WTC11 (cell line): ENCODE measurements around the gene OXER1. TPM values are rescaled to one million over a fixed set of nuclear protein-coding genes. Genes with fewer than 3 reads are reported as not detected.

ENCODE experiments used
- ATAC-seq: fragments of 200-7000 bp; cut with Tn5 transposase; 2 replicates; pipeline ENCODE4 v1.10.0; 2021; ENCODE audit warnings: mild to moderate bottlenecking, moderate library complexity
- CTCF ChIA-PET: fragments of 300-600 bp; sonication (Branson Sonifier 250); formaldehyde crosslinking; loops from one replicate; lab custom pipeline; 2021; ENCODE audit warnings: antibody characterized with exemption; lab: Charles Lee
- POLR2A ChIA-PET: fragments of 350-600 bp; sonication (Branson Sonifier 250); formaldehyde crosslinking; loops from one replicate; lab custom pipeline; 2021; ENCODE audit warnings: antibody characterized with exemption; lab: Charles Lee
- DNase-seq: peaks from one replicate; pipeline ENCODE4 v3.0.0; 2021; ENCODE audit warnings: low spot score
- H3K27ac Mint-ChIP-seq: 2 replicates; pipeline ENCODE4 v1.8.0; 2021; ENCODE audit warnings: mixed read lengths
- H3K27me3 Mint-ChIP-seq: 2 replicates; pipeline ENCODE4 v1.8.0; 2021; ENCODE audit warnings: low read depth, mild to moderate bottlenecking, moderate library complexity, mixed read lengths
- H3K36me3 Mint-ChIP-seq: 2 replicates; pipeline ENCODE4 v1.8.0; 2021; ENCODE audit warnings: mixed read lengths
- H3K4me1 Mint-ChIP-seq: 2 replicates; pipeline ENCODE4 v1.8.0; 2022; ENCODE audit warnings: mixed read lengths
- H3K4me3 Mint-ChIP-seq: 2 replicates; pipeline ENCODE4 v1.8.0; 2021; ENCODE audit warnings: mild to moderate bottlenecking, moderate library complexity, mixed read lengths
- H3K9me3 Mint-ChIP-seq: 2 replicates; pipeline ENCODE4 v1.8.0; 2021; ENCODE audit warnings: mixed read lengths
- CREB1 ChIP-seq: sonication (generic); formaldehyde crosslinking; IDR thresholded peaks from 2 replicates; pipeline ENCODE4 v1.8.0; 2023; ENCODE audit warnings: mild to moderate bottlenecking, missing genetic modification reagents
- CREM ChIP-seq: sonication (generic); formaldehyde crosslinking; IDR thresholded peaks from 2 replicates; pipeline ENCODE4 v1.8.1; 2022; ENCODE audit warnings: mild to moderate bottlenecking, missing genetic modification reagents, moderate library complexity
- ELF4 ChIP-seq: sonication (generic); formaldehyde crosslinking; IDR thresholded peaks from 2 replicates; pipeline ENCODE4 v1.8.1; 2022; ENCODE audit warnings: low read depth, mild to moderate bottlenecking, moderate library complexity, missing genetic modification reagents
- EMX1 ChIP-seq: fragments of 250-450 bp; sonication (Bioruptor Pico); IDR thresholded peaks from 2 replicates; pipeline ENCODE4 v1.8.0; 2021; ENCODE audit warnings: mild to moderate bottlenecking
- FOXJ3 ChIP-seq: sonication (generic); formaldehyde crosslinking; IDR thresholded peaks from 2 replicates; pipeline ENCODE4 v1.9.0; 2021; ENCODE audit warnings: missing genetic modification reagents, mild to moderate bottlenecking, borderline replicate concordance
- FOXK1 ChIP-seq: sonication (generic); formaldehyde crosslinking; IDR thresholded peaks from 2 replicates; pipeline ENCODE4 v1.8.0; 2022; ENCODE audit warnings: mild to moderate bottlenecking, moderate library complexity, missing genetic modification reagents
- GABPB1 ChIP-seq: sonication (generic); formaldehyde crosslinking; IDR thresholded peaks from 2 replicates; pipeline ENCODE4 v1.8.1; 2023; ENCODE audit warnings: mild to moderate bottlenecking, missing genetic modification reagents
- JUN ChIP-seq: sonication (generic); formaldehyde crosslinking; IDR thresholded peaks from 2 replicates; pipeline ENCODE4 v1.8.0; 2023; ENCODE audit warnings: mild to moderate bottlenecking, missing genetic modification reagents
- KAT7 ChIP-seq: sonication (generic); formaldehyde crosslinking; IDR thresholded peaks from 2 replicates; pipeline ENCODE4 v1.8.1; 2023; ENCODE audit warnings: missing genetic modification reagents, mild to moderate bottlenecking, borderline replicate concordance
- NFE2L1 ChIP-seq: sonication (generic); formaldehyde crosslinking; IDR thresholded peaks from 2 replicates; pipeline ENCODE4 v1.8.1; 2023; ENCODE audit warnings: missing genetic modification reagents
- NR1H2 ChIP-seq: sonication (generic); formaldehyde crosslinking; IDR thresholded peaks from 2 replicates; pipeline ENCODE4 v1.9.0; 2021; ENCODE audit warnings: mild to moderate bottlenecking, moderate library complexity, missing genetic modification reagents
- PRRX2 ChIP-seq: fragments of 250-450 bp; sonication (Bioruptor Pico); IDR thresholded peaks from 2 replicates; pipeline ENCODE4 v1.8.0; 2021; ENCODE audit warnings: mild to moderate bottlenecking
- ZNF219 ChIP-seq: sonication (generic); formaldehyde crosslinking; IDR thresholded peaks from 2 replicates; pipeline ENCODE4 v1.8.0; 2023; ENCODE audit warnings: missing genetic modification reagents, mild to moderate bottlenecking, borderline replicate concordance
- ZNF416 ChIP-seq: fragments of 250-450 bp; sonication (Bioruptor Pico); IDR thresholded peaks from 2 replicates; pipeline ENCODE4 v1.9.0; 2021; ENCODE audit warnings: mild to moderate bottlenecking, inconsistent platforms
- total RNA-seq: library from RNA; stranded (reverse); gene quantifications from 3 replicates; pipeline ENCODE4 v1.2.3, GENCODE V29; 2021
- TF ChIP-seq, protein P1 (sequence below): sonication (generic); formaldehyde crosslinking; IDR thresholded peaks from 2 replicates; pipeline ENCODE4 v1.8.1; 2023; ENCODE audit warnings: mild to moderate bottlenecking, missing genetic modification reagents
- TF ChIP-seq, protein P2 (sequence below): sonication (generic); formaldehyde crosslinking; IDR thresholded peaks from 2 replicates; pipeline ENCODE4 v1.8.1; 2022; ENCODE audit warnings: low read depth, mild to moderate bottlenecking, moderate library complexity, missing genetic modification reagents, borderline replicate concordance
- TF ChIP-seq, protein P3 (sequence below): sonication (generic); formaldehyde crosslinking; IDR thresholded peaks from 2 replicates; pipeline ENCODE4 v1.8.0; 2022; ENCODE audit warnings: mild to moderate bottlenecking, missing genetic modification reagents
- TF ChIP-seq, protein P4 (sequence below): sonication (generic); formaldehyde crosslinking; IDR thresholded peaks from 2 replicates; pipeline ENCODE4 v1.8.1; 2023; ENCODE audit warnings: mild to moderate bottlenecking, missing genetic modification reagents, moderate library complexity
- TF ChIP-seq, protein P5 (sequence below): sonication (generic); formaldehyde crosslinking; IDR thresholded peaks from 2 replicates; pipeline ENCODE4 v1.8.1; 2023; ENCODE audit warnings: mild to moderate bottlenecking, missing genetic modification reagents, borderline replicate concordance
- TF ChIP-seq, protein P6 (sequence below): sonication (generic); formaldehyde crosslinking; conservative IDR thresholded peaks from 2 replicates; pipeline ENCODE4 v1.8.1; 2022; ENCODE audit warnings: mild to moderate bottlenecking, missing genetic modification reagents
- TF ChIP-seq, protein P7 (sequence below): sonication (generic); formaldehyde crosslinking; IDR thresholded peaks from 2 replicates; pipeline ENCODE4 v1.8.1; 2022; ENCODE audit warnings: low read depth, missing genetic modification reagents, borderline replicate concordance

OXER1 gene
- total RNA-seq, 1 experiment from 2014 or later = 2.6 TPM

DNA sequence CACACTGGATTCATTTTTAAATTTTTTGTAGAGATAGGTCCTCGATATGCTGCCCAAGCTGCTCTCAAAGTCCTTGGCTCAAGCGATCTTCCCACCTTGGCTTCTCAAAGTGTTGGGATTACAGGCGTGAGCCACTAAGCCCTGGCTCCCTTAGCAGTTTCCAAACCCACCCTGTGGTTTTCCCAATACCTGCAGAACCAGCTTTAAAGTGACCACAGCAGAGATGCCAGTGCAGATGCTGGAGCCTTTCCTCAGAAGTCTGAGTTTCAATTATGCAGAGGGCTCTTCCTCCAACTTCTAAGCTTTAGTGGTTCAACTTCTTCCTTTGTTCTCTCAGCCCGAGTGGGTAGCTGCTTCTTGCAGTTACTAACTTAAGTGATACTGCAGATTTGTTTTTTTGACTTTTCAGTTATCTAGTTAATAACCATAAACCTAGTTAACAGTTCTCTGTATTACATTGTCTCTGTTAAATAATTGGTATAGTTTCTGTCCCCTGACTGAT, 36.6 kb upstream of the OXER1 start:
- TF ChIP-seq PRRX2 (CRISPR knock-in tag) (no peak), FOXJ3 (CRISPR knock-in tag) (no peak), FOXK1 (CRISPR knock-in tag) (no peak), NFE2L1 (no peak), ELF4 (CRISPR knock-in tag) (no peak)
- TF ChIP-seq, all 79 proteins: peak for 0
- POLR2A ChIA-PET = interaction anchor here (1.2 kb wide), 1 partner anchor 9 kb away, joined by 4 read pairs; no protein-coding TSS in a partner anchor
- H3K4me1 Mint-ChIP-seq = peaks cover 13% of the 10 kb centered on the region
- no peak overlapping the region for H3K4me3 Mint-ChIP-seq
- CTCF ChIA-PET = interaction anchor here (1.0 to 1.9 kb wide), 4 partner anchors 9 to 14 kb away, joined by 4 to 10 read pairs (median 6); no protein-coding TSS in a partner anchor
- no peak for DNase-seq
- H3K36me3 Mint-ChIP-seq = 0 out of 2 replicates have a peak, but pooled peaks cover 3% of the 10 kb centered on the region
- no peak for ATAC-seq
- no peak overlapping the region for H3K27ac Mint-ChIP-seq
- 0 out of 2 replicates have a peak, but pooled peaks cover 3% of the 10 kb centered on the region for H3K27me3 Mint-ChIP-seq
- H3K9me3 Mint-ChIP-seq = peaks cover 7% of the 10 kb centered on the region

DNA sequence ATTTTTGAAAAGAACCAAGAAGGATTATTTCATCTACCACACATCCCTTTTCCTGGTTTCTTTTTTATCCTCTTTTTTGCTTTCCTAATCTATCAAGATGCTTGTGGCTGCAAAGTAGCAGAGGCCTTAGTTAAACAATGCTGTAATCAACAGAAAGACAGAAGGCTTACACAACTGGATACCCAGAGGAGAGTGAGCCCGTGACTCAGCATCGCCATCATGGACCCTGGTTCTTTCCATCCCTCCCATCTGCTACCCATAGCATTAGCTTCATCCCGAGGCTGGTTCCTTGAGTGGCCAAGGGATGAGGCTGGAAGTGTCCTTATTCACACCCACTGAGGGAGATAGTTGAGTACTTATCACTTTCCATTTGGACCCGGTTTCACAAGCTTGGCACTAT, 35.9 kb upstream of the OXER1 start:
- TF ChIP-seq GABPB1 (CRISPR knock-in tag) (0 out of 2 replicates have a peak, but pooled peaks have one; percentile 39), NR1H2 (no peak)
- ATAC-seq (no peak), DNase-seq (no peak)
- Mint-ChIP-seq H3K4me3 (no peak overlapping the region), H3K9me3 (peaks cover 7% of the 10 kb centered on the region), H3K4me1 (peaks cover 16% of the 10 kb centered on the region), H3K27me3 (0 out of 2 replicates have a peak, but pooled peaks cover 3% of the 10 kb centered on the region), H3K27ac (no peak overlapping the region), H3K36me3 (0 out of 2 replicates have a peak, but pooled peaks cover 3% of the 10 kb centered on the region)
- POLR2A ChIA-PET = interaction anchor here (1.2 kb wide), 1 partner anchor 10 kb away, joined by 4 read pairs; no protein-coding TSS in a partner anchor
- CTCF ChIA-PET = interaction anchor here (1.0 to 1.9 kb wide), 4 partner anchors 10 to 13 kb away, joined by 4 to 10 read pairs (median 6); no protein-coding TSS in a partner anchor

DNA sequence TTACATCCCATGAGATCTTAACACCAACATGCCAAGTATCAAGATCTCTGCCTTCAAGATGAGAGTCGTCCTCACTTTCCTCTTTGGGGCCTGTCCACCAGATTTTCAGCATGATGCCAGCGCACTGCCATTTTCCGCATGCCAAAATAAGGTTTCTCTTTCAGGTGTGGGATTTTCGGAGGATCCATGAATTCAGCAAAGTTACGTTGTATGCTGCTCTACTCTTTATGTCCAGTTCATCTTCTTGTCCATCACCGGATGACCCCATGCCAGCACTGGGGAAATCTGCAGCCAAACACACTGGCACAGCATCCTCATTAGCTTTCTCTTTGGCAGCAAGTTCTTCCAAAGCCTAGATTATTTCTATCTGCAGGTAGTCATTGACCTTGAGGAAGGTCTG, 33.3 kb upstream of the OXER1 start:
- no peak for TF ChIP-seq CREB1 (CRISPR knock-in tag)
- TF ChIP-seq EMX1 (CRISPR knock-in tag) = no peak
- TF ChIP-seq NFE2L1 = no peak
- TF ChIP-seq, protein P1, sequence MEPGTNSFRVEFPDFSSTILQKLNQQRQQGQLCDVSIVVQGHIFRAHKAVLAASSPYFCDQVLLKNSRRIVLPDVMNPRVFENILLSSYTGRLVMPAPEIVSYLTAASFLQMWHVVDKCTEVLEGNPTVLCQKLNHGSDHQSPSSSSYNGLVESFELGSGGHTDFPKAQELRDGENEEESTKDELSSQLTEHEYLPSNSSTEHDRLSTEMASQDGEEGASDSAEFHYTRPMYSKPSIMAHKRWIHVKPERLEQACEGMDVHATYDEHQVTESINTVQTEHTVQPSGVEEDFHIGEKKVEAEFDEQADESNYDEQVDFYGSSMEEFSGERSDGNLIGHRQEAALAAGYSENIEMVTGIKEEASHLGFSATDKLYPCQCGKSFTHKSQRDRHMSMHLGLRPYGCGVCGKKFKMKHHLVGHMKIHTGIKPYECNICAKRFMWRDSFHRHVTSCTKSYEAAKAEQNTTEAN (CRISPR knock-in tag) = no peak
- TF ChIP-seq, protein P2, sequence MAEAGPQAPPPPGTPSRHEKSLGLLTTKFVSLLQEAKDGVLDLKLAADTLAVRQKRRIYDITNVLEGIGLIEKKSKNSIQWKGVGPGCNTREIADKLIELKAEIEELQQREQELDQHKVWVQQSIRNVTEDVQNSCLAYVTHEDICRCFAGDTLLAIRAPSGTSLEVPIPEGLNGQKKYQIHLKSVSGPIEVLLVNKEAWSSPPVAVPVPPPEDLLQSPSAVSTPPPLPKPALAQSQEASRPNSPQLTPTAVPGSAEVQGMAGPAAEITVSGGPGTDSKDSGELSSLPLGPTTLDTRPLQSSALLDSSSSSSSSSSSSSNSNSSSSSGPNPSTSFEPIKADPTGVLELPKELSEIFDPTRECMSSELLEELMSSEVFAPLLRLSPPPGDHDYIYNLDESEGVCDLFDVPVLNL = no peak
- TF ChIP-seq FOXJ3 (CRISPR knock-in tag) = no peak
- no peak for TF ChIP-seq CREM (CRISPR knock-in tag)
- TF ChIP-seq KAT7 = no peak
- TF ChIP-seq, protein P3, sequence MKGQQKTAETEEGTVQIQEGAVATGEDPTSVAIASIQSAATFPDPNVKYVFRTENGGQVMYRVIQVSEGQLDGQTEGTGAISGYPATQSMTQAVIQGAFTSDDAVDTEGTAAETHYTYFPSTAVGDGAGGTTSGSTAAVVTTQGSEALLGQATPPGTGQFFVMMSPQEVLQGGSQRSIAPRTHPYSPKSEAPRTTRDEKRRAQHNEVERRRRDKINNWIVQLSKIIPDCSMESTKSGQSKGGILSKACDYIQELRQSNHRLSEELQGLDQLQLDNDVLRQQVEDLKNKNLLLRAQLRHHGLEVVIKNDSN (CRISPR knock-in tag) = no peak
- TF ChIP-seq, protein P4, sequence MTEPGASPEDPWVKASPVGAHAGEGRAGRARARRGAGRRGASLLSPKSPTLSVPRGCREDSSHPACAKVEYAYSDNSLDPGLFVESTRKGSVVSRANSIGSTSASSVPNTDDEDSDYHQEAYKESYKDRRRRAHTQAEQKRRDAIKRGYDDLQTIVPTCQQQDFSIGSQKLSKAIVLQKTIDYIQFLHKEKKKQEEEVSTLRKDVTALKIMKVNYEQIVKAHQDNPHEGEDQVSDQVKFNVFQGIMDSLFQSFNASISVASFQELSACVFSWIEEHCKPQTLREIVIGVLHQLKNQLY (CRISPR knock-in tag) = no peak
- TF ChIP-seq, protein P5, sequence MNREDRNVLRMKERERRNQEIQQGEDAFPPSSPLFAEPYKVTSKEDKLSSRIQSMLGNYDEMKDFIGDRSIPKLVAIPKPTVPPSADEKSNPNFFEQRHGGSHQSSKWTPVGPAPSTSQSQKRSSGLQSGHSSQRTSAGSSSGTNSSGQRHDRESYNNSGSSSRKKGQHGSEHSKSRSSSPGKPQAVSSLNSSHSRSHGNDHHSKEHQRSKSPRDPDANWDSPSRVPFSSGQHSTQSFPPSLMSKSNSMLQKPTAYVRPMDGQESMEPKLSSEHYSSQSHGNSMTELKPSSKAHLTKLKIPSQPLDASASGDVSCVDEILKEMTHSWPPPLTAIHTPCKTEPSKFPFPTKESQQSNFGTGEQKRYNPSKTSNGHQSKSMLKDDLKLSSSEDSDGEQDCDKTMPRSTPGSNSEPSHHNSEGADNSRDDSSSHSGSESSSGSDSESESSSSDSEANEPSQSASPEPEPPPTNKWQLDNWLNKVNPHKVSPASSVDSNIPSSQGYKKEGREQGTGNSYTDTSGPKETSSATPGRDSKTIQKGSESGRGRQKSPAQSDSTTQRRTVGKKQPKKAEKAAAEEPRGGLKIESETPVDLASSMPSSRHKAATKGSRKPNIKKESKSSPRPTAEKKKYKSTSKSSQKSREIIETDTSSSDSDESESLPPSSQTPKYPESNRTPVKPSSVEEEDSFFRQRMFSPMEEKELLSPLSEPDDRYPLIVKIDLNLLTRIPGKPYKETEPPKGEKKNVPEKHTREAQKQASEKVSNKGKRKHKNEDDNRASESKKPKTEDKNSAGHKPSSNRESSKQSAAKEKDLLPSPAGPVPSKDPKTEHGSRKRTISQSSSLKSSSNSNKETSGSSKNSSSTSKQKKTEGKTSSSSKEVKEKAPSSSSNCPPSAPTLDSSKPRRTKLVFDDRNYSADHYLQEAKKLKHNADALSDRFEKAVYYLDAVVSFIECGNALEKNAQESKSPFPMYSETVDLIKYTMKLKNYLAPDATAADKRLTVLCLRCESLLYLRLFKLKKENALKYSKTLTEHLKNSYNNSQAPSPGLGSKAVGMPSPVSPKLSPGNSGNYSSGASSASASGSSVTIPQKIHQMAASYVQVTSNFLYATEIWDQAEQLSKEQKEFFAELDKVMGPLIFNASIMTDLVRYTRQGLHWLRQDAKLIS (CRISPR knock-in tag) = no peak
- TF ChIP-seq JUN (CRISPR knock-in tag) = no peak
- TF ChIP-seq, protein P6, sequence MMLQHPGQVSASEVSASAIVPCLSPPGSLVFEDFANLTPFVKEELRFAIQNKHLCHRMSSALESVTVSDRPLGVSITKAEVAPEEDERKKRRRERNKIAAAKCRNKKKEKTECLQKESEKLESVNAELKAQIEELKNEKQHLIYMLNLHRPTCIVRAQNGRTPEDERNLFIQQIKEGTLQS (CRISPR knock-in tag) = no peak
- TF ChIP-seq ZNF219 (CRISPR knock-in tag) = no peak
- TF ChIP-seq, protein P7, sequence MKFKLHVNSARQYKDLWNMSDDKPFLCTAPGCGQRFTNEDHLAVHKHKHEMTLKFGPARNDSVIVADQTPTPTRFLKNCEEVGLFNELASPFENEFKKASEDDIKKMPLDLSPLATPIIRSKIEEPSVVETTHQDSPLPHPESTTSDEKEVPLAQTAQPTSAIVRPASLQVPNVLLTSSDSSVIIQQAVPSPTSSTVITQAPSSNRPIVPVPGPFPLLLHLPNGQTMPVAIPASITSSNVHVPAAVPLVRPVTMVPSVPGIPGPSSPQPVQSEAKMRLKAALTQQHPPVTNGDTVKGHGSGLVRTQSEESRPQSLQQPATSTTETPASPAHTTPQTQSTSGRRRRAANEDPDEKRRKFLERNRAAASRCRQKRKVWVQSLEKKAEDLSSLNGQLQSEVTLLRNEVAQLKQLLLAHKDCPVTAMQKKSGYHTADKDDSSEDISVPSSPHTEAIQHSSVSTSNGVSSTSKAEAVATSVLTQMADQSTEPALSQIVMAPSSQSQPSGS (CRISPR knock-in tag) = no peak
- TF ChIP-seq ZNF416 = no peak
- H3K27me3 Mint-ChIP-seq = 0 out of 2 replicates have a peak, but pooled peaks cover 7% of the 10 kb centered on the region
- peaks cover 7% of the 10 kb centered on the region for H3K9me3 Mint-ChIP-seq
- POLR2A ChIA-PET = no interaction called here
- CTCF ChIA-PET = interaction anchor here (5.8 kb wide), 1 partner anchor 14 kb away, joined by 70 read pairs; no protein-coding TSS in a partner anchor
- H3K4me1 Mint-ChIP-seq = peaks cover 33% of the 10 kb centered on the region
- no peak overlapping the region for H3K27ac Mint-ChIP-seq
- no peak overlapping the region for H3K4me3 Mint-ChIP-seq
- H3K36me3 Mint-ChIP-seq = 0 out of 2 replicates have a peak, but pooled peaks cover 3% of the 10 kb centered on the region
- DNase-seq = no peak
- ATAC-seq = no peak
